DMS79 treated with DMSO at 0.1 percent for 48 hours (cell line): ENCODE measurements around the gene FRRS1.
"Not testable (repeated sequence)": the region's sequence is repeated elsewhere in the genome, so short reads cannot be mapped to it uniquely, and the experiment has no call there.

Experiments
- DNase-seq: peaks from one replicate; lab custom pipeline; 2025; lab: John Stamatoyannopoulos, UW

FRRS1 gene, protein sequence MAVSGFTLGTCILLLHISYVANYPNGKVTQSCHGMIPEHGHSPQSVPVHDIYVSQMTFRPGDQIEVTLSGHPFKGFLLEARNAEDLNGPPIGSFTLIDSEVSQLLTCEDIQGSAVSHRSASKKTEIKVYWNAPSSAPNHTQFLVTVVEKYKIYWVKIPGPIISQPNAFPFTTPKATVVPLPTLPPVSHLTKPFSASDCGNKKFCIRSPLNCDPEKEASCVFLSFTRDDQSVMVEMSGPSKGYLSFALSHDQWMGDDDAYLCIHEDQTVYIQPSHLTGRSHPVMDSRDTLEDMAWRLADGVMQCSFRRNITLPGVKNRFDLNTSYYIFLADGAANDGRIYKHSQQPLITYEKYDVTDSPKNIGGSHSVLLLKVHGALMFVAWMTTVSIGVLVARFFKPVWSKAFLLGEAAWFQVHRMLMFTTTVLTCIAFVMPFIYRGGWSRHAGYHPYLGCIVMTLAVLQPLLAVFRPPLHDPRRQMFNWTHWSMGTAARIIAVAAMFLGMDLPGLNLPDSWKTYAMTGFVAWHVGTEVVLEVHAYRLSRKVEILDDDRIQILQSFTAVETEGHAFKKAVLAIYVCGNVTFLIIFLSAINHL

DNA sequence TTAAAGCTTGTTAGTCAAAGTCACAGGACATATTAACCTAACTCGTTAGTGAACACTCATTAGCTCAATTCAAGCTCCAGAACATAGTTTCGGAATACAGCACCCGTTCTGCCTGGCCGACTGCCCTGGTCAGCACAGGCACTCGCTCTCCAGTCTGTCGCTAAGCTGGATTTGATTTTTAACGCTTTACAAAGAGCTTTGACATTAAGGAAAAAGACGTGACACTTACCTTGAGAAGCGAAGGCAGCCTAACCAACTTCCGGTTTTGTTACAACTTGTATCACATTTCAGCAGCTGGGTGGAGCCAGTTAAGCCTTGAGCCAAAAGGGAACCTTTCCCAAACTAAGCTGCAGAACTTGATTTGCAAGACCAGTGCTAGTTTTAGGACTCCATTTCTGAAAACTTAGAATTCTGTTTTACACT lies at the start of gene FRRS1:
Gene FRRS1 (minus strand): TSS at position 258 of the 423 bp plus-strand sequence. CDS start 17,867 bp downstream, outside the sequence.
- peak; percentile 88 for DNase-seq

- no peak for DNase-seq
These were observed 48.0 kb upstream of the FRRS1 start for GRCh38 chr1:99814373-99814900.

DNA sequence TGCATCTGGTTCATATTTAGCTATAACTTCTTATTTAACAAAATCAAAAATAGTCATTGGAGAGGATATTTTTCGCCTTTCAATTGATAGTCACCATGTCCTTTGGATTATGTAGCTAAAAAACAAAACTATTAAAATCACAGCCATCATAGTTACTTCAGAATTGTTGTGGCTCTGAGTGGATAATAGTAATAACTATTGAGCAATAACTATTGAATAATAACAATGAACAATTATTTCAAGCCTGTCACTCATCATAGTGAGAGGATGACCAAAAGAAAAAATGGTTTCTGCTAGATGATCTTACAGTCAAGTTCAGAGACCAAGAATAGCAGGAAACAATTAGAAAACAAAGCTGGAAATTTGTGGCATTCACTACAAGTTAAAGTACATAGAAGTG lies 45.3 kb upstream of the FRRS1 start:
- DNase-seq = no peak

DNA sequence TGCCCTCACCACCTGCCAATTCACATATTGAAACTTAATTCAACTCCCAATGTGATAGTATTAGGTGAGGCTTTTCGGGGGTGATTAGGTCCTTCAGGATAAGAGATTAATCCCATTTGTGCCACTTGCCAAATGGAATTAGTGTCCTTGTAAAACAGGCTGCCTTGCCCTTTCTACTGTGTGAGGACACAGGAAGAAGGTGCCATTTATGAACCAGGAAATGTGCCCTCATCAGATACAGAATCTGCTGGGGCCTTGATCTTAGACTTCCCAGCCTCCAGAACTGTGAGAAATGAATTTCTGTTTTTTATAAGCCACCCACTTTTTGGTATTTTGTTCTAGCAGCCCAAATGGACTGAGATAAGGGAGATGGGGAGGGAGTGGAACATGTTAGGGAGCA lies 44.6 kb upstream of the FRRS1 start:
- DNase-seq = no peak

DNA sequence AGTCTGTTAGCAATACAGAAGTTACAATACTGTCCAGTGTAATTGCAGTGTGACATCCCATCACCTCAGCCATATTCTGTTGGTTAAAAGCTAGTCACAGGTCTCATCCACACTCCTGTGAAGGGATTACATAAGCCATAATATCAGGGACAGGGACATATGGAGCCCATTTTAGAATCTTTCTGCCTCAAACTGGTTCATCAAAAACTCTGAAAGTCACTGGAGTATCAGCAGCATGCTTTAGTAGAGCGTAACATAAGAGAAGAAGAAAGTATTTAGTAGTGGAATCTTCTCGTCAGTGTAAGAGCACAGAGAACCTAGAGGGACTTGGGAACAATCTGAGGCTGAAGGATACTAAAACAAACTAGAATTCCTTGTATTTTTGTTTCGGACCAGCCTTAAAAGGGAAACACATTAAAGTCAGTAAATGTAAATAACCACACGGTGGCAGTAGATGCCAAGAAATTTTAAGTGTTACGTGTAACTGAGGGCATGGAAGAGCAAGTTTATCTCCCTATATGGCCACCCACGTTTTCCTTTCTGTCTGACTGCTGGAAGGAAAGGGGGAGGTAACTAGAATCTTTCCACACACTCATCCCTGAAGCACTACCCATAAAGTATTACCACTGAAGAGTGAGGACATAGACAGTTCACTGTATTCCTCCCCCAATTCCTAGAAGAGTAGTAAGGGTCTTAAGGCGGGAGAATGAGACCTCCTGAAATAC lies 42.1 kb upstream of the FRRS1 start:
- peak; percentile 84 for DNase-seq

DNA sequence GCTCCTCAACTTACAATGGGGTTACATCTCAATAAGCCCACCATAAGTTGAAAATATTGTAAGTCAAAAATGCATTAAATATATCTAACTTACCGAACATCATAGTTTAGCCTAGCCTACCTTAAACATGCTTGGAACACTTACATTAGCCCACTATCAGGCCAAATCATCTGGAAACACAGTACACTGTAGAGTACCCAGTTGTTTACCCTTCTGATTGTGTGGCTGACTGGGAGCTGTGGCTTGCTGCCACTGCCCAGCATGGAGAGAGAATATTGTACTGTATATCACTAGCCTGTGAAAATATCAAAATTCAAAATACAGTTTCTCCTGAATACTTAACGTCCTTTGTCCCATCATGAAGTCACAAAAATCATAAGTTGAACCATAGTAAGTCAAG lies 40.4 kb upstream of the FRRS1 start:
- no peak for DNase-seq

- no peak for DNase-seq
These were observed 35.1 kb upstream of the FRRS1 start for GRCh38 chr1:99801584-99801983.

DNA sequence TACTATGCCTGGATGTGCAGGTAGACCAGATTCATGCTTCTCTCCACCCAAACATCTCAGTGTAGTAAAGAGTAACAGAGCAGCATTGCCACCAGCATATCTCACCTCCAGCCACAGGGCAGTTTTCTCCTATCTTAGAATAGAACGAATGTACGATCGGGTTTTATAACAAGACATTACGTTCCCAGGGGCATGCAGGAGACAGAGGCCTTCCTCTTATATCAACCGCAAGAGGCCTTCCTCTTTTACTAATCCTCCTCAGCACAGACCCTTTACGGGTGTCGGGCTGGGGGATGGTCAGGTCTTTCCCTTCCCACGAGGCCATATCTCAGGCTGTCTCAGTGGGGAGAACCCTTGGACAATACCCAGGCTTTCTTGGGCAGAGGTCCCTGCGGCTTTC lies 27.4 kb upstream of the FRRS1 start:
- DNase-seq = not testable (repeated sequence)

DNA sequence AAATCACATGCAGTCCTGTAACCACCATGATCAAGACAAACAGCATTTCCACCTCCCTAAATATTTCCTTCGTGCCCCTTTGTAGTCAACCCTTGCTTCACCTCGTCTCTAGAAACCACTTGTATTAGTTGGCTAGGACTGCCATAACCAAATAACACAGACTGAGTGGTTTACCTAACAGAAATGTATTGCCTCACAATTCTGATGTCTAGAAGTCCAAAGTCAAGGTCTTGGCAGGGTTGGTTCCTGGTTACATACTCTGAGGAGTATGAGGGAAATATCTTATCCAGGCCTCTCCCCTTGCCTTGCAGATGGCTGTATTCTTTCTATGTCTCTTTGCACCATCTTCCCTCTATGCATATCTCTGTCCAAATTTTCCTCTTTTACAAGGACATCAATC lies 23.3 kb upstream of the FRRS1 start:
- no peak for DNase-seq

DNA sequence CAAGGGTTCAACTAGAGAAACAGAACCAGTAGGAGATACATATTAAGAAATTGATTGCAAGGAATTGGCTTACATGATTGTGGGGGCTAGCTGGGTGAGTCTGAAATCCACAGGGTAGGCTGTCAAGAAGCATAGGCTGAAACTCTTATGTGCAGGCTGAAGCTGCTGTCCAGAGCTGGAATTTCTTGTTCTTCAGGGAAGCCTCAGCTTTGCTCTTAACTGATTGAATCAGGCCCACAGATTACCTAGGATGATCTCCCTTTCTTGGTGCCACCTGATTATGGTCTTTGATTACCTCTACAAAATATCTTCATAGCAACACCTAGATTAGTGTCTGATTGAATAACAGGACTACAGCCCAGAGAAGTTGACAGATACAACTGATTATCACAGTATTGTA lies 22.5 kb upstream of the FRRS1 start:
- no peak for DNase-seq

DNA sequence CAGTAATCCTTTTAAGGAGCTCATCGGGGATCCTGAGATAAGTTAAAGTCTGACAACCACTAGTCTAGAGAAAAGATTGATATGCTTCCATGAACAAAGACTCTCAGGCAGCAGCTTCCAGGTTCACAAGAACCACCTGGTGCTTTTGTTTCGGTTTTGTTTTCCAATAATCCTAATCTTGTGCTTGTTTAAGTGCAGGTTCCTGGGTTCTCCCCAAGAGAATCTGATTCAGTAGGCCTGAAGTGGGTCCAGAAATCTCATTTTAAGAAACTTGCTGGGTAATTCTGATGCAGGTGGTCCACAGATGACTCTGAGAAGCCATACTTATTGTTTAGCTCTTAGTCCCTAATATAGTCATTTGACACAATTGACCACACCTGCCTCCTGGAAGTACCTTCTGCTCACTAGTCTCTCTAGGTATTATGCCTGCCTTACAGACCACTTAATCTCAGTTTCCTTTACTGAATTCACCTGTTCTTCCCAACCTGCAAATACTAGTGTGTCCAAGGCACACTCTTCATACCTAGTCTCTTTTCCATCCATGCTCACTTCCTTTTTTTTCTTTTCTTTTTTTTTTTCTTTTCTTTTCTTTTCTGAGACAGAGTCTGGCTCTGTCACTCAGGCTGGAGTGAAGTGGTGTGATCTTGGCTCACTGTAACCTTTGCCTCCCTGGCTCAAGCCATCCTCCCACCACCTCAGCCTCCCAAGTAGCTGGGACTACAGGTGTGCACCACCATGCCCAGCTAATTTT lies 20.5 kb upstream of the FRRS1 start:
- DNase-seq = no peak

DNA sequence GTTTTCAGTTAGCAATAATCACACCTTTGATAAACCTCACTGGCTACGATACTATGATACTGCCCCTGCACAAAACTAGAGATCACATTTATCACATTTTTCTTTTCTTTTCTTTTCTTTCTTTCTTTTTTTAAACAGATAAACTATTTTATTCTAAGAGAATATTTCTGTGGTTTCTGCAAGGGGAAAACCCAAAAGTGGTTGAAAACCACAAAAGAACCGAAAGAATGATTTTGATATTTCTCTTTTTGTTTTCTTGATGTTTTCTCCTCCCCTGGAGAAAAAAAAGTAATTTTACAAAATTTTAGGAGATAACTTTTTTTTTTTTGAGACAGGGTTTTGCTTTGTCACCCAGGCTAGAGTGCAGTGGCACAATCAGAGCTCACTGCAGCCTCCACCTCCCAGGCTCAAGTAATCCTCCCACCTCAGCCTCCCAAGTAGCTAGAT lies 18.4 kb upstream of the FRRS1 start:
- no peak for DNase-seq

GRCh38 chr1:99784143-99784542 lies 17.7 kb upstream of the FRRS1 start:
- no peak for DNase-seq

GRCh38 chr1:99782920-99783319 lies 16.5 kb upstream of the FRRS1 start:
- DNase-seq = no peak

DNA sequence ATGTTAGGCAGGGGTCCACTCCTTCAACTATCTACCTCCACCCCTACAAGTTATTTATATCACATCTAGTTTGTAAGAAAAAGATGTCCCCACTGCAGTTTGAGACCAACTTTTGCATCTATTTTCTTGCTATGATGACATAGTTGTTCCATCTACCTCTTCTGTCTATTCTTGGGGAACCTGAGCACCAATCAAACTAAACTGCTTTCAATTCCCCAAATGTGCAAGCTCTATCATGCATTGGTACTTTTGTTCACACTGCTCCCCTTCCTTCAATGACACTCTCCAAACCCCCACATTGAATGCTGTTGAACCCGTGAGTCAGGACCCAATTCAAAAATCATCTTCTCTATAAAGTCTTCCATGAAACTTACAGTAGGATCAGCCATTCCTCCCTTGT lies 16.0 kb upstream of the FRRS1 start:
- no peak for DNase-seq

DNA sequence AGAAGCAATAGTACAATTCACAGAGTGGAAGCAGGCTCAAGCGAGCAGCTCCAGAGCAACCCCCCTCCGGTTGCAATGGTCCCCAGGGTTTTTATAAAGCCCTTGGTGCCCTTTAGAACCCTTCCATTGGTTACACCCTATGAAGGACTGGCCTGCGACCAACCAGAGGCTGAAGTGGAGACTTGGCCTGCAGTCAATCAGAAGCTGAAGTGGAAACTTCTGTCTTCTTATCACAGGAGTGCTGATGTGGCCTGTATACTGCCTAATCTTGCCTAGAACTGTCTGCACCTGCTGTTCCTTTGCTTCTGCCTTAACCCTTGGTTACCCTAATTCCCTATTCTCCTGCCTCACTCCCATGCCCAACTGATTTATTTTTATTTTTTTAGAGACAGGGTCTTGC lies 15.4 kb upstream of the FRRS1 start:
- no peak for DNase-seq

GRCh38 chr1:99777752-99778151 lies 11.3 kb upstream of the FRRS1 start:
- no peak for DNase-seq

DNA sequence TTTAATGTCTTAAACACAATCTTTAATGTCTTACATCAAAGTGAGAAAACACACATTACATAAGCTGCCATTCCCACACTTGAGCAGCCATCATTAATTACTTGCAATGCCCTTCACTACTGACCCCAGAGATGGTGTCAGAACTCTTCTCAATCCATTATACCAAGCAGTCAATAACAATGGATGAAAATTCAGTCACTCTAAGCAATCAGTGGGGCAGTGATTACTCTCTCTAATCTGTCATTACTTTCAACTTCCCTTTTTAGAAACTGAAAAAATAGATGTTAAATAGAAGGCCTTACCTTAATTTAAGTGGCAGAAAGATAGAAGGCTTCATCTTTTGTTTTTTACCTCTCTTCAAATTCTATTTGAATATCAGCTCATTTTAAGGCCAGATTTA lies 9.7 kb upstream of the FRRS1 start:
- DNase-seq = no peak

DNA sequence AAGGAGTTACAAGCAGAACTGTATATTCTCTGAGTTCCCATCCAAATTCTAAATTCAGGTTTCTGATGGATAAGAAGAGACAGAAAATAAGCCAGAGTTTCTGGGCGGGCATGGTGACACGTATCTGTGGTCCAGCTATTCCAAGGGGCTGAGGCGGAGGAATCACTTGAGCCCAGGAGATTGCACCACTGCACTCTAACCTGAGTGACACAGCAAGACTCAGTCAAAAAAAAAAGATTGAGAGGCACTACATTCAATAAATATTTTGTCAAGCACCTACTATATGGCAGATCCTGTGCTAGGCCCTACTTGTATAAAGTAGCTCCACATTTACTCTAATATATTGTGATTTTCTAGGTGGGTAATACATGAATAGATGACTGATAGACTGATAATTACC lies 6.4 kb upstream of the FRRS1 start:
- no peak for DNase-seq

GRCh38 chr1:99771513-99771918 lies 5.1 kb upstream of the FRRS1 start:
- no peak for DNase-seq

DNA sequence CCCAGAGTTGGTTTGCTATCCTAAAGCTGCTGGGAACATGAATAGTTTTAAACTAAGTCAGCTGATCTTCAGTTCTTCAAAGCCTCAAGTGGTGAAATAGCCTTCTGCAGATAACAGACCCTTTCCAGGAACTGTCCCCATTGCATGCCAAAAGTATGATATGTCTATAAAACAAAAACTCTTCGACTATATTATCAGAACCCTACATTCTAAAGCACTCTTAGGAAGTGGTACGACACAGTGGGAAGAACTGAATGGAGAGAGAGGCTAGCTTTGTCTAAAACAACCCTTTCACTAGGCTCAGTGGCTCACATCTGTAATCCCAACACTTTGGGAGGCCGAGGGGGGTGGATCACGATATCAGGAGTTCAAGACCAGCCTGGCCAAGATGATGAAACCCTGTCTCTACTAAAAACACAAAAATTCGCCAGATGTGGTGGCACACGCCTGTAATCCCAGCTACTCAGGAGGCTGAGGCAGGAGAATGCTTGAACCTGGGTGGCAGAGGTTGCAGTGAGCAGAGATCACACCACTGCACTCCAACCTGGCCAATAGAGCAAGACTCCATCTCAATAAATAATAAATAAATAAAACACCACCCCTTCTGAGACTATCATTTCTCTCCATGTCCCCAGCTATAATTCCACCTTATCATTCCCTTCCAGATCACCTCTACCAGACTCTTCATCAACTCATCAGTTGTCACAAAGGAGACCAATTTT lies 2.2 kb upstream of the FRRS1 start:
- DNase-seq = no peak
